Testis (tissue), 2 donors: ENCODE results near the gene CALML5.

ENCODE experiments used
- POLR2A ChIP-seq: fragments of 450-650 bp; IDR thresholded peaks from one replicate; pipeline ENCODE4 v1.6.1; 2017; ENCODE audit warnings: antibody characterized with exemption, mild to moderate bottlenecking, moderate library complexity
- TF ChIP-seq, protein P1 (sequence below), 3 experiments: fragments of 450-650 bp in 2 of 3; fragments of 200-600 bp in 1 of 3; sonication (generic) in 1 of 3; IDR thresholded peaks; one replicate each; pipeline ENCODE4 v1.5.1; 2016 to 2019; ENCODE audit warnings: antibody characterized with exemption in 3 of 3, mild to moderate bottlenecking in 2 of 3, moderate library complexity in 1 of 3

DNA sequence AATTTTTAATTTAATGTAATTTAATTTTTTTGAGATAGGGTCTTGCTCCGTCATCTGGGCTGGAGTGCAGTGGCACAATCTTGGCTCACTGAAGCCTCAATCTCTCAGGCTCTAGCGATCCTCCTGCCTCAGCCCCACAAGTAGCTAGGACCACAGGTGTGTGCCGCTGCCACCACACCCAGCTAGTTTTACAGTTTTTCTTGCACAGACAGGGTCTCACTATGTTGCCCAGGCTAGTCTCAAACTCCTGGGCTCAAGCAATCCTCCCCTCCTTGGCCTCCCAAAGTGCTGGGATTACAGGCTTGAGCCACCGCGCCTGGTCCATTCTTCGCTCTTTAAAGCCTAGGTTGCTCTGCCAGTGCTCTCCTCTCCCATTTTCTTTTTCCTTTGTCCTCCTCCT lies 38.3 kb upstream of the CALML5 start:
- TF ChIP-seq, protein P1, sequence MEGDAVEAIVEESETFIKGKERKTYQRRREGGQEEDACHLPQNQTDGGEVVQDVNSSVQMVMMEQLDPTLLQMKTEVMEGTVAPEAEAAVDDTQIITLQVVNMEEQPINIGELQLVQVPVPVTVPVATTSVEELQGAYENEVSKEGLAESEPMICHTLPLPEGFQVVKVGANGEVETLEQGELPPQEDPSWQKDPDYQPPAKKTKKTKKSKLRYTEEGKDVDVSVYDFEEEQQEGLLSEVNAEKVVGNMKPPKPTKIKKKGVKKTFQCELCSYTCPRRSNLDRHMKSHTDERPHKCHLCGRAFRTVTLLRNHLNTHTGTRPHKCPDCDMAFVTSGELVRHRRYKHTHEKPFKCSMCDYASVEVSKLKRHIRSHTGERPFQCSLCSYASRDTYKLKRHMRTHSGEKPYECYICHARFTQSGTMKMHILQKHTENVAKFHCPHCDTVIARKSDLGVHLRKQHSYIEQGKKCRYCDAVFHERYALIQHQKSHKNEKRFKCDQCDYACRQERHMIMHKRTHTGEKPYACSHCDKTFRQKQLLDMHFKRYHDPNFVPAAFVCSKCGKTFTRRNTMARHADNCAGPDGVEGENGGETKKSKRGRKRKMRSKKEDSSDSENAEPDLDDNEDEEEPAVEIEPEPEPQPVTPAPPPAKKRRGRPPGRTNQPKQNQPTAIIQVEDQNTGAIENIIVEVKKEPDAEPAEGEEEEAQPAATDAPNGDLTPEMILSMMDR (IDR thresholded peaks at IDR 0.05): no peak
- no peak for TF ChIP-seq POLR2A
